ENCODE results near the gene DCTN1.

DNA sequence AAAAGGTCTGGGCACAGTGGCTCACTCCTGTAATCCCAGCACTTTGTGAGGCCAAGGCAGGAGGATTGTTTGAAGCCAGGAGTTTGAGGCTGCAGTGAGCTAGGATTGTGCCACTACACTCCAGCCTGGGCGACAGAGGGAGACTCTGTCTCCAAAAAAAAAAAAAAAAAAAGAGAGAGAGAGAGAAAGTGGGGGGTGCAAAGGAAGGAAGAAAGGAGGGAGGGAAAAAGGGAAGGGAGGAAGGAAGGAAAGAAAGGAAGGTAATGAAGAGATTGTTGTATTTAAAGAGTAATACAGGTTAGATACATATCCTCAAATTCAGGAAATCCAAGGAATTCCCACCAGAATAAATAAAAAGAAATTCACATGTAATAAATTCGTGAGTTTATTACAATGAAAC is 21.8 kb upstream of the DCTN1 start:
- no peak for TF ChIP-seq POLR2A (IDR thresholded peaks at IDR 0.05; ENCODE audit: low read length)
- no peak for TF ChIP-seq GATA1 (IDR thresholded peaks at IDR 0.05; ENCODE audit: low read depth, low read length)

All from erythroblast (primary cell).